GM21737 (cell line): ENCODE results near the gene PAM16.
"Not testable (repeated sequence)": the region's sequence is repeated elsewhere in the genome, so short reads cannot be mapped to it uniquely, and the experiment has no call there.

Experiments
- ATAC-seq: cut with Tn5 transposase; IDR thresholded peaks from one replicate; pipeline ENCODE4 v1.9.1; 2021; ENCODE audit warnings: mild to moderate bottlenecking, moderate library complexity; ENCODE audit not compliant: unreplicated experiment

Gene PAM16

DNA sequence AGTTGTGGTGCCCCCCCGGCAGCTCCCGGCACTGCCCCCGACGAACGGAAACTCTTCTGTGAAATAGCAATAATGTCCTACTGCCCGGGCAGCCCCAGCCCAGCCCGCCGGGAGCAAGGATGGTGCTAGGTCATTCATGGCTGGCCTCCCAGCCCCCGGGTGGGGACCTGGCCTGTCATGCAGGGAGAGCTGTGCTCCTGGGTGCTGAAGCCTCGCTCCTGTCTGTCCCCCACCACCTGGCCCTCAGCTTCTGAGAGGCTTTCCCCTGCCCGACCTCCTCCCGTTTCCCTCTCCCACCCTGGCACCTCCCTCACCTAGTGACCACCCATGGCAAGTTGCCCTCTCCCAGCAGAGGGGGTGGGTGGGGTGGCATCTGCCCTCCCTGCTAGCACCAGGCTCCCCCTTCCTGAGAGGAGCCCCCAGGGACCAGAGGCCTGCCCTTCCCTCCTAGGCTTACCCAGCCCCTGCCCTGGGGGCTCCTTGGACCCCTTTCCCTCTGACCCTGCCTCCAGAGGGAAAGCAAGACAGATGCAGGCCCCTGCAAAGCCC, 13.5 kb downstream of the PAM16 start:
- no peak for ATAC-seq

- no peak for ATAC-seq
These were observed 14.2 kb downstream of the PAM16 start for GRCh38 chr16:4336701-4337539.

- no peak for ATAC-seq
These were observed 16.2 kb downstream of the PAM16 start for GRCh38 chr16:4334724-4335495.

DNA sequence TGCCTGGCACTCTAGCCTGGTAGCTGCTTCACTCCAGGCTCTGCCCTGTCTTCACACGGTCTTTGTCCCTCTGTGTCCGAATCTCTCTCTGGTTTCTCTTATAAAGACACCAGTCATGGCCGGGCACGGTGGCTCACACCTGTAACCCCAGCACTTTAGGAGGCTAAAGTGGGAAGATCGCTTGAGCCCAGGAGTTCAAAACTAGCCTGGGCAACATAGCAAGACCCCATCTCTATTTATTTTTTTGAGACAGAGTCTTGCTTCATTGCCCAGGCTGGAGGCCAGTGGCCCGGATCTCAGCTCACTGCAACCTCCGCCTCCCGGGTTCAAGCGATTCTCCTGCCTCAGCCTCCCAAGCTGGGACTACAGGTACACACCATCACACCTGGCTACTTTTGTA, 17.4 kb downstream of the PAM16 start:
- ATAC-seq = not testable (repeated sequence)

- ATAC-seq = no peak
These were observed 17.8 kb downstream of the PAM16 start for GRCh38 chr16:4333308-4333638.

- no peak for ATAC-seq
These were observed 18.4 kb downstream of the PAM16 start for GRCh38 chr16:4332623-4333307.

DNA sequence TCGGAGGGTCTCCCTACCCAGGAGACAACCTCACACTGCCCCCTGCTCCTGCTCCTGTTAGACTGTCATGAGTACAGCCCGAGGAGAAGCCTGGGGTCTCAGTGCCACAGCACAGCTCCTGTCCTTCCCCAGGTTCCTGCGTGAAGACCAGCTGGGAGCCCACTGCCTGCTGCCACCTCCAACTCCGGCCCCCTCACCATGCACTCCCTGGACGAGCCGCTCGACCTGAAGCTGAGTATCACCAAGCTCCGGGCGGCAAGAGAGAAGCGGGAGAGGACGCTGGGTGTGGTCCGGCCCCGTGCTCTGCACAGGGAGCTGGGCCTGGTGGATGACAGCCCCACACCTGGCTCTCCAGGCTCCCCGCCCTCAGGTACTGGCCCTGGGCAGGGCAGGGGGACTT, 19.0 kb downstream of the PAM16 start:
- ATAC-seq = no peak

- ATAC-seq = no peak
These were observed 20.7 kb downstream of the PAM16 start for GRCh38 chr16:4330277-4330874.

GRCh38 chr16:4328782-4329775, 22.0 kb downstream of the PAM16 start:
- ATAC-seq = no peak

DNA sequence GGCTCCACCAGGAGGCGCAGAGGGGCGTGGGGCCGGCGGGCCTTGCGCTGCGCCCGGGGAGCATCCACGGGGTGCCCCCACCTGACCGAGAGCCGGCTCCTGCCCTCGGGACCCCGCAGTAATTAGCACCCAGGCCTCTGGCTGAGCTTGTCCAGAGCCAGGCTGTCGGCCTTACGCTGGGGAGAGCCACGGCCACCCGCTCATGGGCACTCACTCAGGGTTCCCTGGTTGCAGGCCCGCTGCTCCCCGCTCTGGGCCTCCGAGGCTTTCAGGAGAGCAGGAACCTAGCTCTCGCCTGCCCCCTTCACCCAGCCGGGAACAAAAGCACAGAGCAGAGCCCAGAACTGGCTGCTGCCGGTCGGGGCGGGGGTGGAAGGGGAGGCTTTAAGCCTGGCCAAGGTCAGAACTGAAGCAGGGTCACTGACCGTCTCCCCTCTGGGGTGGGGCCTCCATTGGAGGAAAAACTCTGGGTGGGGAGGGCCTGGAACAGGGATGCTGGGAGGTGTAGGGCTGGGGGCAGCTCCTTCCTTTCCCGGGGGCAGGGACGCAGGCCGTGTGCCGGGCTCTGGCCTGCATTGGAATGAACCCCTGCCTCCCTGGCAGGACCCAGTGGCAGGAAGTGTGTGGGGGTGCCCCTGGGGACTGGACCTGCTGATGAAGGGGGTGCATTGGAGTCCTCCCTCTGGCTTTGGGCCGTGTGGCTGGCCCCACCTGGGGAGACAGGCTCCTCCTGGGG, 22.9 kb downstream of the PAM16 start:
- no peak for ATAC-seq

- ATAC-seq = no peak
These were observed 23.6 kb downstream of the PAM16 start for GRCh38 chr16:4327386-4328045.

GRCh38 chr16:4325253-4325758, 25.8 kb downstream of the PAM16 start:
- ATAC-seq = no peak

DNA sequence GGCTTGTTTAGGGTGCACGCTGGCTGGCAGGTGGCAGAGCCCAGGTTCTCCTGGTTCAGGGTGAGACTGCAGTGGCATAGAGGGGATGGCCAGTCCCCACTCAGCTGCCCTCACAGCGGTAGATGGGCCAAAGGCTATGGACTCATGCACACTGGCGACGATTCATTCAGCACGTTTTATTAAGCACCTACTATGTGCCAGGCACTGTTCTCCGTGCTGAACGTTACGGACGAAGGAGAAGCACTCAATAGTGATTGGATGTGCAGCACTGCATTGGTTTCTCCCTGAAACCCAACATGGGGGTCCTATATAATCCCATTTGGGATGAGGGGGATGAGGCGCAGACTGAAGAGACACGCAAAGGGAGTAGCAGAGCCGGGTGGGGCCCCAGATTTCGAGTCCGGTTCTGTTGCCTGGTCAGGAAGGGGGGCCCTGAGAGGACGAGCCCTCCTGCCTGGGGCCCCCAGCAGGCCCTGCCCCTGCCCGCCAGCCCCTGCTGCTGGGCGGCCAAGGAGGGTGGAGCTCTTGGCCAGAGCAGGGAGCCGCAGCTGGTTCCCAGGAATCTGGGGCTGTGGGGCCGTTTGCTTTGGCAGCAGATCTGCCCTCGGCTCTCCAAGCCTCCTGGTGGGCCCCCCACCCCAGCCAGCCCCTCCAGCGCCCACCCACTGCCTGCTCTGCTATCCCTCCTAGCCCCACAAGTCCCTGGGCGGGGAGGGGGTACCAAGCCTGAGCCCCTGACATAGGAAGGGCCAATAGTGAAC, 26.4 kb downstream of the PAM16 start:
- ATAC-seq = no peak

DNA sequence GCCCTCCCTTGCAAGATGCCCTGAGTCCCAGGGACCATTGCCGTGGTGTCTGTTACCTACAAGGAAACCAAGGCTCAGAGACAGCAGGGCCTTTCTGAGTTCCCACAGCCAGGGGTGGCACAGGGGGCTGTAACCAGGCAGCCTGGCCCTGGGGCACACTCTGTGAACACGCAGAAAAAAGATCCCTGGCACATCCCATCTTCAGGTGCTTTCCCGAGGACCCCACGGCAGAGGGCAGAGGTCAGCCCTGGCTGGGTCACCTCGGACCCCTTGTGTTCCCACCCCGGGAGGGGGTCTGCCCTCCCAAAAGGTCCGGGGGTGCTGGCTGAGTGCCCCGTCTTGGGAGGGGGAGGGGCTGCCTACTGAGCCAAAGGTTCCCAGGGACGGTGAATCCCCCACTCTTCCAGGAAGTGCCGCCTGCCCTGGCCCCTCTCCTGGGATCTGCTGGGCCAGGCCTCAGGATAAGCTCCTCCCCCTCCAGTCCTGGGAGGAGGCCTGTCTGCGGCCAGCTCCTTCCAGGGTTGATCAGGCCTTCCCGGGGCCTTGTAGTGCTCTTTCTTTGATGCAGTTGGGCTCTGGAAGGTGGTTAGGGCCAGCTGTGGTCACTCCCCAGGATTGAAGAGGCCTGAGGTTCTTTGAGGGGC, 27.2 kb downstream of the PAM16 start:
- no peak for ATAC-seq

- ATAC-seq = no peak
These were observed 27.9 kb downstream of the PAM16 start for GRCh38 chr16:4323071-4323844.
